GM18951 (cell line): ENCODE data around the gene NR6A1.

Experiments
- POLR2A ChIP-seq: IDR thresholded peaks from 4 replicates; pipeline ENCODE4 v1.6.1; 2011; ENCODE audit warnings: mild to moderate bottlenecking; ENCODE audit not compliant: insufficient read length, insufficient read depth; ENCODE audit errors: extremely low read depth
- in situ Hi-C: fragments of 300-500 bp; cut with MboI; formaldehyde crosslinking; loops from one replicate; pipeline ENCODE4 v1.12.0; 2022; ENCODE audit warnings: low sequenced_read_pairs, mixed read lengths, inconsistent platforms; ENCODE audit not compliant: unreplicated experiment

The NR6A1 gene

GRCh38 chr9:124594673-124595072, 176.4 kb downstream of the NR6A1 start:
- in situ Hi-C loops: no loop called here
- no peak for TF ChIP-seq POLR2A

DNA sequence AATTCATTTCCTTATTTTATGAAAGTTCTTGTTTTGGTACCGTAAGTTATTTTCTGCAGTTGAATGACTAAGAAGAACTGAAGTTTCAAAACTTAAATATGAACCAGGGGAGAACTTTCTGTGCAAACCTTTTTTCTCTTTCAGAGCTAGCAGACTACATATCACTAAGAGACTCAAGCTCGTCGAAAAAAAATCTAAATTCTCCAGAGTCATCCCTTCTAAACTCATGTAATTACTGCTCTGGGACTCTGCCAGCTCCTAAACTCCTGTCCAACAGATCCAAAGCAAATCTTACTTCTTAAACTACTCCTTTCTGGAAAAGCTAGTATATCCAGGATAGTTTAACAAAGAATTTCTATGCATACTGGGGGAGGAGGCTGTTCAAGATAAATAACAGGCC, 176.9 kb downstream of the NR6A1 start:
- in situ Hi-C loops: no loop called here

DNA sequence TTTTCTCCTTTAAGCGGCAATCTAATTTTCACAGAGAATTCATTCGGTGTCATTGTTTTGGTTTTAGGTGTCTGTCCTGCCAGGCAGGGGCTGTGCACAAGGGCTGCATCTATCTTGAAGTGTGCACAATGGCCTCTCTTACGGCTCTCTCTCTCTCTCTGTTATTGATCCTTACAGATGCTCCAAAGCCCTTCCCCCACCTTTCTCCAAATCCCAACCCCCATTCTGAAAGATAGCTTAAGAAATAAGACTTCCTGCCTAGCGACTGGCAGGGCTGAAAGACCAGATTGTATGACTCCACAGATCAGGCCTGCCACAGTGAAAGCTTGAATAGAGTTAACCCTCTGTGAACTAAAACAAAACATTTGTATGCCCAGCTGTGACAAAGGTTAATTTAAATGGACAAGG, 177.5 kb downstream of the NR6A1 start:
- TF ChIP-seq POLR2A: no peak
- in situ Hi-C loops: no loop called here

More for the DNA sequence above, 176.9 kb downstream of the NR6A1 start:
- TF ChIP-seq POLR2A: no peak

GRCh38 chr9:124593200-124593599, 177.9 kb downstream of the NR6A1 start:
- no peak for TF ChIP-seq POLR2A
- in situ Hi-C loops: no loop called here

GRCh38 chr9:124590889-124591641, 180.0 kb downstream of the NR6A1 start:
- TF ChIP-seq POLR2A: no peak
- in situ Hi-C loops: no loop called here

GRCh38 chr9:124584631-124585030, 186.5 kb downstream of the NR6A1 start:
- in situ Hi-C loops: no loop called here

GRCh38 chr9:124583134-124583533, 188.0 kb downstream of the NR6A1 start:
- TF ChIP-seq POLR2A: no peak
- in situ Hi-C loops: no loop called here

More at GRCh38 chr9:124584631-124585030, 186.5 kb downstream of the NR6A1 start:
- TF ChIP-seq POLR2A: no peak

DNA sequence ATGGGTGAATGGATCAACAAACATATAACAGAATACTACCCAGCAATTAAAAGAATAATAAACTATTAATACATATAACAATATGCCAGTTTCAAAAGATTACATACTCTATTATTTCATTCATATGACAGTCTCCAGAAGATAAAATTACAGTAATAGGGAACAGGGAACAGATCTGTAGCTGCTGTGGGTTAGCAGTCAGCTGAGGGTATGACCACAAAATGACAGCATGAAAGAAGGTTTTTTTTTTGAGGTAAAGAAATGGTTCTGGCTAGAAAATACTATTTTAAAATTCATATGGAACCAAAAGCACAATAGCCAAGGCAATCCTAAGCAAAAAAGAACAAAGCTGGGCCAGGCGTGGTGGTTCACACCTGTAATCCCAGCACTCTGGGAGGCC, 190.9 kb downstream of the NR6A1 start:
- in situ Hi-C loops: no loop called here
- TF ChIP-seq POLR2A: no peak

DNA sequence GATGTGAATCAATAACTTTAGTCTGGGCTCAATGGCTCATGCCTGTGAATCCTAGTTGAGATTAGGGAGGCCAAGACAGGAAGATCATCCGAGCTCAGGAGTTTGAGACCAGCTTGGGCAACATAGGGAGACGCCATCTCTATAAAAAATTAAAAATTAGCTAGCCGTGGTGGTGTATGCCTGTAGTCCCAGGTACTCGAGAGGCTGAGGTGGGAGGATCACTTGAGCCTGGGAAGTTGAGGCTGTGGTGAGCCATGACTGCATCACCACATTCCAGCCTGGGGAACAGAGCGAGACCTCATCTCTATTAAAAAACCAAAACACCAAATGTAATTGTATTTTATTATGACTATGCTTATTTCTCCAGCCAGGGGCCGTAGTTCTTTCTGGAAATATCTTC, 194.4 kb downstream of the NR6A1 start:
- in situ Hi-C loops: no loop called here
- no peak for TF ChIP-seq POLR2A

DNA sequence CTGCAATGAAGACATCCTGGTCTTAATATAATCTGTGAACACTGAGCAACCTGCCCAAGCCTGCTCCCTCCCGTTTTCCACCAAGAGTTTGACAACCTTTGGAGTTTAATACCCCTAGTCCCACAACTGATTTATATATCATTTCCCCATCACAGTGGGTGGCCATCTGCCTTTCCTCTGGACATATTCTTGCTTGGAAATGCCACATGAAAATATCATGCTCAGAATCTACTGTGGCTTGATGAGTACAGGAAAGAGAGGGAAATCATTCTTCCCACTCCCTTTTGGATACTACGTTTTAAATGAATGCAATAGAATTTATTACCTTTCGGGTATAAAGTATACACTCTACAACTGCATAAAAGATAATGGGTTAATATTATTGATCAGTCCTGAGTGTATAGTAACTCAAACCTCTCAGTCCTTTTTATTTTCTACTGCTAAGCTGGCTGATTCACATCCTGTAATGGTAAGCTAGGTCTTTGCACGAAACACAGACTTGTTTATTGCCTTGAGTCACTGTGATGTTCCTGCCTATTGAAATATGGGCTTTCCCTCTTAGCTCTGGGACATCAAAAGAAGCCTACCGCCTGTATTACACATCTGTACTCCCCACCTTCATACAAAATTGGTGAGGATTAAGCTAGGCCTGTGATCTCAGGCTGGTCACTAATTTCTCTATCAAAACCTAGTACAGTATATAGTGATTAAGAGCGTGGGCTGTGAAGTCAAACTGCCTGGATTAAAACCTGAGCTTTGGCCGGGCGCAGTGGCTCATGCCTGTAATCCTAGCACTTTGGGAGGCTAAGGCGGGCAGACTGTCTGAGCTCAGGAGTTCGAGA, 196.4 kb downstream of the NR6A1 start:
- in situ Hi-C loops: no loop called here
- no peak for TF ChIP-seq POLR2A

GRCh38 chr9:124570942-124571666, 200.0 kb downstream of the NR6A1 start:
- no peak for TF ChIP-seq POLR2A
- in situ Hi-C loops: no loop called here

DNA sequence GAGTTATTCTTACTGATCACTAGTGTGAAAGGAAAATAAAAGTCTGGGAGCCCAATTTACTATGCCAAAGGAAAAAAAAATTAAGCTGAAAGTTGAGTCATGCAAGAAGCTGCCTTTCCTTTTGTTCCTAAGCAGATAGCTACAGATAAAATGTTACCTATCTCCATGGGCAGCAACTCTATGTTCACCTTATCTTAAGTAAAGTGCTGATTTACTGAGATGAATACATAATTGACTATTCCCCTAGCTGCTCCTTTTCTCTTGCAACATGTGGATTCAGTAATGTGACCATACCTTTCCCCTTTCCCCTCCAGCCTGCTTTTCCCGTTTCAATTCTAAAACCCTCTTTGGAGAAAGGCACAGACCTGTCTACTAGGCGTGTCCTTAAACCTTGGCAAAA, 201.2 kb downstream of the NR6A1 start:
- TF ChIP-seq POLR2A: no peak

DNA sequence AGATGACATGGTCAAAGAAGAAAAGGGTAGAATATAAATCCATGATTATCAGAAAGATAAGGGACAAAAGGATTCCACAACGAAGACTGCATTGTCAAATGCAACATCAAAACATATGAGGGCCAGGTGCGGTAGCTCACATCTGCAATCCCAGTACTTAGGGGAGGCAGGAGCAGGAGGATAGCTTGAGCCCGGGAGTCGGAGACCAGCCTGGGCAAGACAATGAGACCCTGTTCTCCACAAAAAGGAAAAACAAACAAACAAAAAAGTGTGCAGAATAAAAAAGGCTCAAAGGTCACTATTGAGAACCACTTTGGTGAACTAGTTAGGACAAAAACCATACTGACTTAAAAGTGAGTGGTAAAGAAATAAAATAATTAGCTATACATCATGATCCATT, 203.7 kb downstream of the NR6A1 start:
- TF ChIP-seq POLR2A: no peak
- in situ Hi-C loops: no loop called here

More for the DNA sequence above, 201.2 kb downstream of the NR6A1 start:
- in situ Hi-C loops: no loop called here
